GM20000 (cell line): ENCODE results near the gene FUBP3.

Source experiments
- DNase-seq: peaks from one replicate; pipeline ENCODE4 v3.0.0; 2012; ENCODE audit warnings: low spot score
- TF ChIP-seq, protein P1 (sequence below): IDR thresholded peaks from 2 replicates; pipeline ENCODE4 v1.5.1; 2012; ENCODE audit warnings: mild to moderate bottlenecking, control low read depth; ENCODE audit errors: extremely low read depth, missing control alignments

FUBP3 gene

DNA sequence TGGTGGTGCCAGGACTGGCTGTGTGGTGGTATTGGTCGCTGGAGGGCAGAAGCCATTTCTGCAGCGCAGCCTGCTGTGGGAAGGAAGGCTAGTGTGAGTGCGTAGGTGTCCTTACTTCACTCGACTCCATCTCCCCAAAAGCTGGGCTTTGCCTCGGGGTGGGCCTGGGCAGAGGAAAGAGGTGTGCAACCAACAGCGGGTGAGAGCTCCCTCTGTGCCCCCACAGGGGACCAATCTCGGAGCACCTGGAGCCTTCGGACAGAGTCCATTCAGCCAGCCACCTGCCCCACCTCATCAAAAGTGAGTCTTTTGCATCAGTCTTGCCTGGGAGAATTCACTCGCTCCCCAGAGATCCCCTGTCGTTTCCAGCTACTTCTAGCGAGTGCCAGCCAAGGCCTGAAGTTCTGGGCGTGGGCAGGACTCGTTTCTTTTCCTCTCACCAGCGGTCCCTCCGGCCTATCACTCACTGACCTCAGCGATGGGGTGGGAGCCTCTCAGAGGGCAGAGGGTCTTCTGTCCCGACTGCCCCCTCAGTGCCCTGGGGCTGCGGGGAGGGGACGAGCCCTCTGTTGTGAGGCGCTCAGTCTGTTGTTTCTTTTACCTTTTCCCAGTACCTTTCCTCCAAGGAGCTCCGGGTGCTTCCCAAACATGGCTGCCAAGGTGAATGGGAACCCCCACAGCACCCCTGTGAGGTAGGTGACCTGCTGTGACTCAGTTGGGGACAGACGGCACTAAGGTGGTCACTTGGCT, 52.1 kb downstream of the FUBP3 start:
- no peak for DNase-seq
- TF ChIP-seq, protein P1, sequence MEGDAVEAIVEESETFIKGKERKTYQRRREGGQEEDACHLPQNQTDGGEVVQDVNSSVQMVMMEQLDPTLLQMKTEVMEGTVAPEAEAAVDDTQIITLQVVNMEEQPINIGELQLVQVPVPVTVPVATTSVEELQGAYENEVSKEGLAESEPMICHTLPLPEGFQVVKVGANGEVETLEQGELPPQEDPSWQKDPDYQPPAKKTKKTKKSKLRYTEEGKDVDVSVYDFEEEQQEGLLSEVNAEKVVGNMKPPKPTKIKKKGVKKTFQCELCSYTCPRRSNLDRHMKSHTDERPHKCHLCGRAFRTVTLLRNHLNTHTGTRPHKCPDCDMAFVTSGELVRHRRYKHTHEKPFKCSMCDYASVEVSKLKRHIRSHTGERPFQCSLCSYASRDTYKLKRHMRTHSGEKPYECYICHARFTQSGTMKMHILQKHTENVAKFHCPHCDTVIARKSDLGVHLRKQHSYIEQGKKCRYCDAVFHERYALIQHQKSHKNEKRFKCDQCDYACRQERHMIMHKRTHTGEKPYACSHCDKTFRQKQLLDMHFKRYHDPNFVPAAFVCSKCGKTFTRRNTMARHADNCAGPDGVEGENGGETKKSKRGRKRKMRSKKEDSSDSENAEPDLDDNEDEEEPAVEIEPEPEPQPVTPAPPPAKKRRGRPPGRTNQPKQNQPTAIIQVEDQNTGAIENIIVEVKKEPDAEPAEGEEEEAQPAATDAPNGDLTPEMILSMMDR, result no peak

DNA sequence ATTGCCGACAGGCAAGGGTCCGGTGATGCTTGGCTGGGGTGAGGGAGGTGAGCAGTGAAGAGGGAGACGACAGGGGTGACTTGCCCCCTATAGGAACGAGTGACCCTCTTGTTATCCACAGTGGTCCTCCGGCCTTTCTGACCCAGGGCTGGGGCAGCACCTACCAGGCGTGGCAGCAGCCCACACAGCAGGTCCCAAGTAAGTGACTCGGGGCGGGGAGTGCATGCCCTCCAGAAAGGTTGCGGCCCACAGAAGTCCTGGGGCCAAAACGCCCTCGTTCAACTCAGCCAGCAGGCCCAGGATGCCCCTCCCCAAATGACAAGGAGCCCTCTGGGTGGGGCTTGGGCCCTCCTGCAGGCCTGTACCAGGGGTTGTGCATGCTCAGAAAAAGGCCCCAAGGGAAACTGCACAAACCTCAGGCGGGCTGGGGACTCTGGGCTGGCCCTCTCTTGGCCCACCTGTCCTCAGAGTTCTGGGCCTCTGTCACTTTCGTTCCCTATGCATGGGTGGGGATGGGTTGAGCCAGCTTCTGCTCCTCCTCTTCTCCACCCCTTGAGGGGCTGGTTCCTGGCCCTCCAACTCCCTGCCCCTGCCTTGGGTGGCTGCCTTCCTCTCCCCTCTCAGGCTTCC, 52.8 kb downstream of the FUBP3 start:
- DNase-seq, result no peak
- TF ChIP-seq, protein P1, result no peak

DNA sequence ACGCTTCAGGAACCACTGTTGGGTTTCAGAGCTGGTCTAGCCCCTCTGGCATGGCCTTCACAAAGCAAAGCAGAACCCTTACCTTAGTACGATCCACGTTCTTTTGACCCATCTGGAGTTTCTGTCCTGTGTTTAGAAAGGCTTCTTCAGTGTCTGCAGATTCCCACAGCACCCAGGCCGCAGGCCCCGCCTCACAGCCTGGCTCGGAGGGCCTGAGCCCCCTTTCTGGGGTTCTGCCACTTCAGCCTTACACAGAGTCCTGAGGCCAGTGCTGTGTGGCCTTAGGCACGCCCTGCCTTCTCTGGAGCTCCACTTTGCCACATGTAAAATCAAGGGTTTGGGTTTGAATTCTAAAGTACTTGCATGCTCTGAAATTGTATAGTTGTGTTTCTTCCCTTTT, 53.5 kb downstream of the FUBP3 start:
- no peak for DNase-seq
- TF ChIP-seq, protein P1, result no peak

DNA sequence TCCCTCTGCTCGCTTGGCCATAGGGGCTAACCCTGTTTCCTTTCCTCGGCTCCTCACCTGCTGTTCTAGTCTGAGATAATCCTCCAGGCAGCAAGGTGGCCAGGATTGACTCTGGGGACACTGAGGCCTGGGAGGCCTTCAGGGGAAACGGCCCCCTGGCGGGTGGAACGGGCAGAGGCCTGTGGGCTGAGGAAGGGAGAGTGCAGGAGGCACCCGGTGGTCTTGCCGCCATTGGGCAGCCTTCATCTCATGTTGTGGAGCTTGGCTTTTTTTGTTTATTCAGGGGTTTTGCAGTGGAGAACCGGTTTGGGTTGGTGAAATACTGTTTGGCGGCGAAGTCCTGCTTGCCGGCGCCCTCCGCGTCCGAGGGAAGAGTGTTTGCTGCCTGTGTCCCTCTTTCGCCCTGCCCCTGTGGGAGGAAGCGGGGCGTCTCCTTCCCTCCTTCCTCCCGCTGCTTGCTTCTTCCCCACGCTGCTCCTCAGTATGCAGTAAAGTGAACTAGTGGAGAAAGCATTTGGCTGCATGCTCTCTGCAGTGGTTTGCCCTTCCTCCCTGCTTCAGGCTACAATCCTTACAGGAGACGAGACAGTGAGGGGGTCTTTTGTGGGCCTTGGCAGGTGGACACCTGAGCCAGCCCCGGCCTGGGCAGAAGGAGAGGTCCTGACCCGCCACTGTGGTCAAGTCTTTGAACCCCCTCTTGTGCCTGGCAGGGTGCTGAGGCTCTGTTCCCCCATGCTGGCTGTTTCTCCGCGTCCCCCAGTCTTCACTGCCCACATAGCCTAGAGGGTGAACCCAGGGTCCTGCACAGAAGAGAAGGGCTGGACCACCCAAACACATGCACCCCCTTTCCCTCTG, 54.2 kb downstream of the FUBP3 start:
- TF ChIP-seq, protein P1, result no peak
- no peak for DNase-seq

DNA sequence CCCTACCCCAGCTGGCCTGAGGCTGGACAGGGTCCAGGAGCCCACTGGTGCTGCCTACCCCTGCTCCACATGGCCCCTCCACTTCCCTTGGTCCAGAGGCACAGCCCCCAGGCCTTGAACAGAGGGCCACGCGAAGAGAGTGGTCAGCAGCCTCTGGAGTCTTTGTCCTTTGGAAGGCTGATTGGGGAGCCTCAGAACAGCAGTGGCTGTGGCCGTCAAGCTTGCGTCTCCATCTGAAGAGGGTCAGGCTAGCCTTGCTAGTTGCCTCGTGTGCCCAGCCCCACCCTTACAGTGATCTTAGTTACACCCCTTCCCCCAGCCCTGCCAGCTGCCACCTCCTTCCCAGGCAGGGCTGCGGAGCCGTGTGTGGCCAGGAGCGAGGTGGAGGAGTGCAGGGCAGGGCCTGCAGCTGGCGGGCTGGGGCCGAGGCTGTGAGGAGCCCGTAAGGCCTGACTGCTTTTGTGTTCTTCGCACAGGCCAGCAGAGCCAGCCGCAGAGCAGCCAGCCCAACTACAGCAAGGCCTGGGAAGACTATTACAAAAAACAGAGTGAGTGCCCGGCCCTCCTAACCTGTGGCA, 54.9 kb downstream of the FUBP3 start:
- TF ChIP-seq, protein P1, result no peak
- DNase-seq, result no peak

DNA sequence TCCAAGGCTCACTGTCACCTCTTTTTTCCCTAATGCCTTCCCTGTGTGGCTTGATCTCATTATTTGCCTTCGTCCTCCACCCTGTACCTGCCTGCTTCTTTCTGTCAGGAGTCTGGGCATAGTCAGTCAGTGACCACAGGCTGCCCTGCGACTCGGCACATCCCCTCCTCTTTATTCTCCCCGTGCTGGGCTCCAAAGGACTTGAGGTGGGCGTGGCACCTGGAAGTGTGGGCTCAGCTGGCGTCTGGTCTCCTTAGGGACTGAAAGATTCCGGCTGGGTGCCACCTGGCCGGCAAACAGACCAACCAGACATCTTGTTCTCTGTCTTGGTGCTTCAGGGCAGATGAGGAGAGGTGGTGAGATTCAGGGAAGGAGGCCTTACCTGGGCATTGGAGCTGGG, 55.4 kb downstream of the FUBP3 start:
- no peak for DNase-seq
- TF ChIP-seq, protein P1, result no peak

DNA sequence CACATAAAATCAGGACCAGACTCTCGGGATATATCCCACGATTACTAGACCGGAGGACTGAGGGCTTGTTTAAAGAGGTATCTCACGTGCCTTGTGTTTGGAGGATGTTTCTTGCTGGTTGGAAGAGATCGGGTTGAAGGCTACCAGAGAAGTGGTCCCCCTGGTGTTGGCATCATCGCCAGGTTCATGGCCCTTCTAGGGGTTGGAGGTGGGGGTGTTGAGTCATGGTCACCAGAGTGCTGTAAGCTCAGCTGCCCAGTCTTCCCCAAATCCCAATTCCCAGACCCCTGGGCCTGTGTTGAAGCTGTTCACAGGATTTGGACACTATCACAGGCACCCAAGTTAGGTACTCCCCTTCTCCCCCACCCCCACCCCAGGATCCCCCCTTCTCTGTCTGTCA, 55.9 kb downstream of the FUBP3 start:
- TF ChIP-seq, protein P1, result no peak

More for the DNA sequence above, 55.9 kb downstream of the FUBP3 start:
- DNase-seq, result no peak
